ENCODE results near the gene KLK3. TPM values are rescaled to one million over a fixed set of nuclear protein-coding genes. Genes with fewer than 3 reads are reported as not detected.

Gene KLK3
- total RNA-seq, 4 donors from 2014 or later = not detected

GRCh38 chr19:50906217-50906616 is 51.5 kb downstream of the KLK3 start:
- Histone ChIP-seq H3K36me3 (no peaks in the 10 kb centered on the region), H3K9me3 (no peaks in the 10 kb centered on the region), H3K27ac (no peak overlapping the region), H3K4me3 (no peak overlapping the region), H3K27me3 (peaks cover 22 to 25% (median 22%) of the 10 kb centered on the region in 3 donors), H3K4me1 (no peaks in the 10 kb centered on the region)
- intact Hi-C loops (cut with DNase I; ENCODE audit: low total_unique reads) = no loop called here
- ATAC-seq (no peak), DNase-seq (no peak)
- in situ Hi-C loops (cut with MboI; ENCODE audit: low sequenced_read_pairs in 4 of 4) = no loop called here
- TF ChIP-seq CTCF (IDR thresholded peaks at IDR 0.05 in 4 of 5, conservative IDR thresholded peaks at IDR 0.05 in 1 of 5) = no peak
- TF ChIP-seq POLR2A (IDR thresholded peaks at IDR 0.05) = no peak

DNA sequence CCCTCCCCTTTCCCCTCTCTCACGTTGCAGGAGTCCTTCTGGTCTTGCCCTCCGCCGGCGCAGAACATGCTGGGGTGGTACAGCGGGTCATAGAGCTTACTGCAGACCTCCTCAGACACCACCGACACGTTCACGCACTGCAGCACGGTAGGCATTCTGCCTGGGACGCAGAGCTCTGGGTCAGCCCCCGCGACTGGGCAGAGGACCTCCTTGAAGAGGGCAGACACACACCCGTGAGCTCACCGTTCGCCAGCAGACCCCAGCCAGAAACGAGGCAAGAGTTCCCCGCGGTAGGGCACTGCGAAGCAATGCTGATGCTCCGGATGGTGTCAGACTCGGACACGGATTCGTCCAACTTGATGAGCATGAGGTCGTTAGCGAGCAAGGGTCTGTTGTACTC is 53.6 kb downstream of the KLK3 start:
- H3K4me3 ChIP-seq = no peak overlapping the region
- intact Hi-C loops (cut with DNase I; ENCODE audit: low total_unique reads) (no loop called here), in situ Hi-C loops (cut with MboI; ENCODE audit: low sequenced_read_pairs in 4 of 4) (no loop called here)
- no peaks in the 10 kb centered on the region for H3K36me3 ChIP-seq
- no peaks in the 10 kb centered on the region for H3K9me3 ChIP-seq
- no peaks in the 10 kb centered on the region for H3K4me1 ChIP-seq
- no peak for DNase-seq
- H3K27me3 ChIP-seq = peaks cover 22 to 31% (median 26%) of the 10 kb centered on the region in 3 donors
- no peak overlapping the region for H3K27ac ChIP-seq
- ATAC-seq = no peak
- no peak for TF ChIP-seq POLR2A (IDR thresholded peaks at IDR 0.05)
- no peak for TF ChIP-seq CTCF (IDR thresholded peaks at IDR 0.05 in 4 of 5, conservative IDR thresholded peaks at IDR 0.05 in 1 of 5)

DNA sequence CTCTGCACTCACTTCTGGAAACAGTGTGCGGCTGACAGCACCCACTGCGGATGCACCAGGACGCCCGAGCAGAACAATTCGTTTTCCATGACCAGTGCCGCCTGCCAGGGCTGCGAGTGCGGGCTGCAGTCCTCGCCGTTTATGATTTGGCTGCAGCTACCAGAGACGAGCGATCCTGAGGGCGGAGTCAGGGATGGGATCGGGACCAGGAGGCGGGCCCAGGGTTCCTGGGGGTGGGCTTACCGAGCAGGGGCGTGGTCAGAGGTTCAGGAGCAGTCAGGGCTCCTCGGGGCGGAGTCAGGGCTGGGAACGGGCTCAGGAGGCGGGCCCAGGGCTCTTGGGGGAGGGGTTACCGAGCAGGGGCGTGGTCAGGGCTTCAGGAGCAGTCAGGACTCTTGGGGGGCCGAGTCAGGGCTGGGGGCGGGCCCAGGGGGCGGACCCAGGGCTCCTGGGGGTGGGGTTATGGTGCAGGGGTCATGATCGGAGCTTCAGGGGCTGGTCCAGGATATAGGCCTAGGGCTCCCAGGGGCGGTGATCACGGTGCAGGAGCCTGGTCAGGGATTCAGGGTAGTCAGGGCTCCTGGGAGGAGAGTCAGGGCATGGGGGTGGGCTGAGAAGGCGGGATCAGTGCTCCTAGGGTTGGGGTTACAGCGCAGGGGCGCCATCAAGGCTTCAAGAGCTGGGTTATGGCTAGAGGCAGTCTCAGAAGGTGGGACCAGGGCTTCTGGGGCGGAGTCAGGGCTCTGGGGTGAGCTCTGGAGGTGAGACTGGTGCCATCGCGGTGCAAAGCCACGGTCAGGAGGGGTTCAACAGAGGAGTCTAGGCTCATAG is 54.7 kb downstream of the KLK3 start:
- no peak for DNase-seq
- no peaks in the 10 kb centered on the region for H3K4me1 ChIP-seq
- H3K27ac ChIP-seq = no peak overlapping the region
- H3K36me3 ChIP-seq = no peaks in the 10 kb centered on the region
- intact Hi-C loops (cut with DNase I; ENCODE audit: low total_unique reads) (no loop called here), in situ Hi-C loops (cut with MboI; ENCODE audit: low sequenced_read_pairs in 4 of 4) (no loop called here)
- no peak overlapping the region for H3K4me3 ChIP-seq
- H3K9me3 ChIP-seq = no peaks in the 10 kb centered on the region
- ATAC-seq = no peak
- peaks cover 22 to 31% (median 26%) of the 10 kb centered on the region in 3 donors for H3K27me3 ChIP-seq
- TF ChIP-seq CTCF (IDR thresholded peaks at IDR 0.05 in 4 of 5, conservative IDR thresholded peaks at IDR 0.05 in 1 of 5) = no peak
- no peak for TF ChIP-seq POLR2A (IDR thresholded peaks at IDR 0.05)

Other genes starting within 250 kb of the KLK3 start
- under 1 TPM in 1 of 4 donors, not detected in 3; 0.09 TPM for gene SYT3, start 215.0 kb upstream of the KLK3 start, total RNA-seq
- not detected for gene C19orf81, start 205.5 kb upstream of the KLK3 start, total RNA-seq
- gene SHANK1, start 135.1 kb upstream of the KLK3 start, total RNA-seq = under 1 TPM in 1 of 4 donors, not detected in 3; 0.68 TPM
- gene CLEC11A, start 131.6 kb upstream of the KLK3 start, total RNA-seq = 1 to 10 TPM; 2.1 to 5.0 (median 2.7) TPM
- not detected for gene GPR32, start 84.5 kb upstream of the KLK3 start, total RNA-seq
- not detected for gene ACP4, start 64.5 kb upstream of the KLK3 start, total RNA-seq
- gene KLK1, start 31.1 kb upstream of the KLK3 start, total RNA-seq = under 1 TPM in 1 of 4 donors, not detected in 3; 0.41 TPM
- not detected for gene KLK15, start 21.3 kb upstream of the KLK3 start, total RNA-seq
- gene KLK2, start 18.5 kb downstream of the KLK3 start, total RNA-seq = not detected
- not detected for gene KLK4, start 56.5 kb downstream of the KLK3 start, total RNA-seq
- not detected for gene KLK5, start 98.1 kb downstream of the KLK3 start, total RNA-seq
- gene KLK6, start 114.7 kb downstream of the KLK3 start, total RNA-seq = not detected
- gene KLK7, start 129.0 kb downstream of the KLK3 start, total RNA-seq = not detected
- not detected for gene KLK8, start 146.7 kb downstream of the KLK3 start, total RNA-seq
- 1 to 10 TPM in 1 of 4 donors, not detected in 3; 1.6 TPM for gene KLK10, start 164.8 kb downstream of the KLK3 start, total RNA-seq
- not detected for gene KLK11, start 171.7 kb downstream of the KLK3 start, total RNA-seq
- not detected for gene KLK12, start 180.1 kb downstream of the KLK3 start, total RNA-seq
- not detected for gene KLK13, start 210.2 kb downstream of the KLK3 start, total RNA-seq
- not detected for gene KLK14, start 228.0 kb downstream of the KLK3 start, total RNA-seq